ENCODE results near the gene ZBTB37. TPM values are rescaled to one million over a fixed set of nuclear protein-coding genes. Genes with fewer than 3 reads are reported as not detected.

Gene ZBTB37
- total and polyA plus RNA-seq, 9 of the 15 experiments (the other 6 are each of a cell fraction or from before 2014, with no cell fraction given), result 1.3 to 13.9 (median 5.4) TPM

GRCh38 chr1:173852105-173852504, 16.1 kb upstream of the ZBTB37 start:
- Histone ChIP-seq H4K20me1 (replicated peaks; ENCODE audit: control insufficient read depth, insufficient read depth, low read length) (no peaks in the 10 kb centered on the region), H3K9me3 (replicated peaks; ENCODE audit: control insufficient read depth, insufficient read depth, low read depth, low read length) (no peaks in the 10 kb centered on the region), H3K27ac (ENCODE audit: extremely low read depth, low read depth, low read length) (no peak overlapping the region), H3K9me1 (ENCODE audit: control insufficient read depth, insufficient read depth, low read length) (no peaks in the 10 kb centered on the region), H3K4me3 (no peak overlapping the region), H3K4me2 (ENCODE audit: insufficient read depth, low read length) (no peak overlapping the region), H3K36me3 (ENCODE audit: control insufficient read depth, insufficient read depth, low read length) (peaks cover 70% of the 10 kb centered on the region), H3K4me1 (replicated peaks in 1 of 2; ENCODE audit: control insufficient read depth in 2 of 2, insufficient read depth in 2 of 2, low read length in 2 of 2) (no peaks in the 10 kb centered on the region), H3K9ac (ENCODE audit: insufficient read depth in 1 of 2, low read depth in 2 of 2, low read length in 2 of 2) (no peak overlapping the region), H2AFZ (ENCODE audit: low read depth, low read length) (no peak overlapping the region), H3K27me3 (ENCODE audit: control insufficient read depth in 2 of 2, insufficient read depth in 2 of 2, low read length in 2 of 2) (no peaks in the 10 kb centered on the region), H3K79me2 (ENCODE audit: control insufficient read depth, insufficient read depth, low read length) (no peaks in the 10 kb centered on the region)
- no TSS peak for BruUV-seq (replicated peaks)
- FAIRE-seq, result no peak
- ATAC-seq, result no peak
- no peak for DNase-seq (ENCODE audit: extremely low read depth in 1 of 4, low spot score in 3 of 4)
- intact Hi-C loops (cut with micrococcal nuclease), result no loop called here
- CTCF ChIA-PET (ENCODE audit: low intra/inter-chr PET ratio), result interaction anchor here (0.7 kb wide), 1 partner anchor 291 kb away, joined by 3 read pairs; no protein-coding TSS in a partner anchor
- in situ Hi-C loops (cut with MboI), result no loop called here
- no peak for TF ChIP-seq CEBPB (tag; IDR thresholded peaks at IDR 0.05)
- TF ChIP-seq GTF2B (IDR thresholded peaks at IDR 0.05; ENCODE audit: extremely low read depth, insufficient read length), result no peak
- no peak for TF ChIP-seq PTRF (tag; IDR thresholded peaks at IDR 0.05)
- TF ChIP-seq ESRRB (CRISPR knock-in tag; IDR thresholded peaks at IDR 0.05; ENCODE audit: borderline replicate concordance), result no peak
- TF ChIP-seq MEIS2 (IDR thresholded peaks at IDR 0.05; ENCODE audit: partially characterized antibody), result no peak
- no peak for TF ChIP-seq SRSF9 (IDR thresholded peaks at IDR 0.05; ENCODE audit: borderline replicate concordance, low read depth, low read length)
- no peak for TF ChIP-seq ZNF311 (CRISPR knock-in tag; IDR thresholded peaks at IDR 0.05)
- no peak for TF ChIP-seq ZNF740 (CRISPR knock-in tag; IDR thresholded peaks at IDR 0.05)
- TF ChIP-seq ZNF740 (tag; IDR thresholded peaks at IDR 0.05), result no peak
- no peak for TF ChIP-seq E2F4 (CRISPR knock-in tag; IDR thresholded peaks at IDR 0.05; ENCODE audit: low read depth)
- no peak for TF ChIP-seq ETS1 (conservative IDR thresholded peaks at IDR 0.05; ENCODE audit: control insufficient read depth, low read depth, low read length)
- no peak for TF ChIP-seq ATF1 (CRISPR knock-in tag; IDR thresholded peaks at IDR 0.05)
- TF ChIP-seq ATF1 (tag; IDR thresholded peaks at IDR 0.05), result no peak
- TF ChIP-seq HDAC8 (tag; IDR thresholded peaks at IDR 0.05), result no peak
- TF ChIP-seq ZNF165 (CRISPR knock-in tag; IDR thresholded peaks at IDR 0.05; ENCODE audit: borderline replicate concordance), result no peak
- POLR2A ChIA-PET, result interaction anchor here (1.1 to 10.4 kb wide), 2 partner anchors 12 to 15 kb away, joined by 3 to 183 read pairs; partner anchors contain the start of genes GAS5 and ZBTB37
- 93% methylated on average over 4 of the region's 4 CpGs for WGBS (ENCODE audit: insufficient coverage, low coverage, missing lambda C conversion rate)

Measured in K562 (cell line).